GM19239 (cell line): Measurements from ENCODE around the gene SMAP1.
A peak's percentile ranks its signal among the peaks of the same experiment; 100 is the strongest.

ENCODE experiments used
- DNase-seq: peaks from one replicate; pipeline ENCODE4 v3.0.0; 2011; ENCODE audit warnings: low spot score; ENCODE audit not compliant: insufficient read length
- FAIRE-seq: peaks from 2 replicates; lab custom pipeline; 2011; peaks lifted over from hg19 to GRCh38; lab: Jason Lieb, UNC

Gene SMAP1

DNA sequence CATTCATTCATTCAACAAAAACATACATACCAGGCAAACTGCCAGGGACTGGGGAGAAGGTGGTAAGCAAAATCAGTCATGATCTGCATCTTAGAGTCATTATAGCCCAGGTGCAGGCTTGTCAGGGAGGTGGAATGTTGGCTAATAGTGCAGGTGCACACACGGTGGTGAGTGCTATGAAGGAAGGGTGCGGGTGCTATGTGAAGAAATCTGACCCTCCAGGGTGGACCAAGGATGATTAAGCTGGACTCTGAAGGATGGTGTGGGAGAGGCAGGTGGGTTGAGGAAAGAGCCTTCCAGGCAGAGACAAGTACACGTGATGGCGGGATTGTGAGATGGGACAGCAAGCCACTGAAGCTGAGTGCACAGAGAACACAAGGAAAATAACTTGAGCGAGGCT, 211.8 kb downstream of the SMAP1 start:
- DNase-seq (no peak), FAIRE-seq (no peak)

DNA sequence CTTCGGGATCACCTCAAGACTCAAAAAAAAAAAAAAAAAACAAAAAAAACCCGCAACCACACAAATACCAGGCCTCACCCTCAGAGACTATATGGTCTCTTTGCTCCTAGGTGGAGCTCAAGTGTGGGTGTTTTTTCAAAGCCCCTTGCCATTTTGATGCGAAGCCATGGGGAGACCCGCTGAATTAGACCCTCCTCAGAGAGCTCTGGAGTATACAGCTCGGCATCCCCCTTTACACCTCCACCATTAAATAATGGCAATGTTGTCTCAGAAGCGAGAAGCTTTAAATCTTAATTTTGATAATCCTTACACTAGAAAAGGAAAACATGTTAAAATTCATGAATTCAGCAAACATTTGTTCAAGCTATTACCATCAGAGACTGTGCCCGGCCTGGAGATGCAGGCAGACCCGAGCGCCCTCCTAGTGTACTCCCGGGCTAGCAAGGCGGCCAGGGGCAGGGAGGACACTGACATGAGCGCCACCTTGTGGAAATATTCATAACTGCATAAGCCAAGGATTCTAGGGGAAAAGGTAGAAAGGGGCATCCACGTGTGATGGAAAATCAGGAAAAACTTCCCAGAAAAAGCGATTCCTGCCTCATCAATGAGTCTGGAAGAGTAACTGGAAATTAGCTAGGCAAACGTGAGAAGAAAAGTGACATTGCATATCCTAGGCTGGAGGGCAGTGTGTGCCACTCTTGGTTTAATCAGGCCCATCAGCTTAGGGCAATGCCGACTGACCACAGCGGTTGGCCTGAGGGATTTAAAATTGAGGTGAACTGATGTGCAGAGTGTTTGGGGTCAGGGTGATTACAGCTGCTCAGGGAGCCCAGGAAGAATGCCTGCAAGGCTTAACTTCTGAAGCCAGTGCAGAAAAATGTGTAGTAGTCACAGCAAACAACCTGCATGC, 216.6 kb downstream of the SMAP1 start:
- FAIRE-seq = peak; percentile 96
- peak; percentile 53 for DNase-seq

DNA sequence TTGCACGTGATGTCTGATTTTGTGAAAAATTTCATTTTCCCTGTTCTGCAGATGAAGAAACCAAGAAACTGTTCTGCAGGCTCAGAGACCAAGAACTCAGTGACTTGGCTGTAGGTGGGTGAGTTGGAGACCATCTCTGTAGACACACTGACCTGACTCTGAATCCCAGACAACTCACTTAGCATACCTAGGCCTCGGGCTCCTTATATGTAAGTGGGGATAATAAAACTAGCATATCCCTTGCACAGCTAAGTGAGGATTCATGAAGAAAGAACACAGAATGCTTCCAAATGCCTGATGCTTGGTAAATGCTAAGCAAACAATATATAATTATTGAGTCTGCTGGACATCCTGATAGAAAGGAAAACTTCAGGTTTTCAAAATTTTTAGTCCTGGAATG, 218.4 kb downstream of the SMAP1 start:
- no peak for FAIRE-seq
- no peak for DNase-seq

DNA sequence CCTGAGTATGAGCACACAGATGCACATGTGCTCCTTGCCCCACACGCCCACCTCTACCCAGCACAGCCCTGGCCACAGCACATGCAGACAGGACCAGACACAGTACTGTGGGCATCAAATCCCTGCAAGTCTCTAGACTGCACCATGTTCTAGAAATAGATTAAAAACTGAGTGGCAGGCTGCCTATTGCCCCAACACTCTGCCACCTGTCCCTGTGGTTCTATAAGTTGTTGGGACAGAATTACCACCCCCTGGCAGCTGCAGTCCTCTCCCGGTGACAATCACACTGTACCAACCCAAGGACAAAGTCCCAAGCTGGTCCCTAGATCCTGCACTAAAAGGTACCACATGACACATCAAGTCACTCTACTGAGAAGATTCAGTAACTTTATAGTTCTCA, 219.0 kb downstream of the SMAP1 start:
- FAIRE-seq (no peak), DNase-seq (no peak)

DNA sequence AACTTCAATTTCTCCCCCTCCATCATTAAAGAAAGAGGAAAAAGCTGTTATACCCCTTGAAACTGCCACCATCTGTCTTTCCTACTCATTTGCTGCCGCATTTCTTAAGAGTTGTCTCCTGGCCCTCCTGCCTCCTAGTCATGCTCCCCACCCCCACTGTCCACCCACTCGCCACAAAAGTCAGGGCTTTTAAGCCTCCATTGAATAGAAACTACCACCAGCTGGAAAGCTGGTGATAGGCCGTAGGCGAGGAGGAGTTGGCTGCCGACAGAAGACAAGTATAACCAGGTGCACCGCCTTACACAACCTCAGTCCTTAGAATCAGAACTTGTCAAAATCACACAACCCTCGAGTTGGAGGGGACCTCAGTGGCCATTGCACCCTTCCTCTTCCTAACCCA, 221.6 kb downstream of the SMAP1 start:
- no peak for DNase-seq
- no peak for FAIRE-seq

DNA sequence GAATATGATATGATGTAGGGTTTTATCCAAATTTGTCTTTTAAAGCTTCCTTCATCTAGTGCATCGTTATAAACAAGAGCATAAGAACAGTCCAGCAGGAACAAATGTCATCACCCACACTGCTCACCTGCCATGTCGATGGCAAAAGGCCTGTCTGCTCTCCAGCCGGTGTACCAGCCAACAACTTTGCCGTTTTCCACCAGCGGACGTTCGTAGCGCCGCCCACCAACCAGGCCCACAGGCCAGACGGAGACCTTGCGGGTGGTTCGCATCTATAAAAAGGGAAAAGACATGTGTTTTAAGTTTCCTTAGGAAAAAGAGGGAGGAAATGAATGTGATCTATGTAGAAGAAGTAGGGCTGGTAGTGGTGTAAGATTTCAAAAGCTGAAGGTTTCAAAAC, 226.3 kb downstream of the SMAP1 start:
- no peak for FAIRE-seq
- no peak for DNase-seq

DNA sequence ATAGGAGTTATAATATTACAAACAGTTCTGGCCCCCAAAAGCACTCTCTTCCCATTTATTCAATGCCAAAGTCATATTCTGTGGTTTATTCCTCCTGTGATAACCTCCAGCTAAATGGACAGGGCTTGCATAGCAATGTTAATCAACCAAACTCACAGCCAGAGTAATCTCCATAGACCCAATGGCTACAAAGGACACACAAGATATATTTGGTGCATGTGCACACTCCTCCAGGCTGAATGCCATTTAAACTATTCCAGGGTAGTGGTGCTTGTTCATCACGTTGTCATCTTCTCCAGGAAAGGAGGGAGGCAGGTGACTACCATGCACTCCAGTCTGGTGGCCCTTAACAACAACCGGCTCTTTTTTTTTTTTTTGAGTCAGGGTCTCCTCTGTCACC, 232.4 kb downstream of the SMAP1 start:
- DNase-seq (no peak), FAIRE-seq (no peak)

DNA sequence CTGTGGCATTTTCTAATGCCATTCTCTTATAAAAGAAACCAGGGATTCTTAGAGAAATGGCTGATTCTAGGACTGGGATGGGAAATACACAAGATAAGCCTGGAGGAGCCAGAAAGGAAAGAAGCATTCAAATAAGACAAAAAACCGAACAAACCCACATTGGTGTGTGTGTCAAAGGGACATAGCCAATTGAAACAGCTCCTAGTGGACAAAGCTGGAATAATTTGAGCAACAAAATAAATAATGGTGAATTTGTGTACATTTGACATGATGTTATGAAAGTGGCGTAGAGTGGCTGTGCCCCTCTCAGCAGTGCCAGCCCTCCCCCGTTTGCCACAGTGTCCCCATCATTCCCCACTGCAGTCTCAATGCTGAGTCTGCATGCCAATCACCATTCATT, 233.6 kb downstream of the SMAP1 start:
- DNase-seq = no peak
- FAIRE-seq = no peak

DNA sequence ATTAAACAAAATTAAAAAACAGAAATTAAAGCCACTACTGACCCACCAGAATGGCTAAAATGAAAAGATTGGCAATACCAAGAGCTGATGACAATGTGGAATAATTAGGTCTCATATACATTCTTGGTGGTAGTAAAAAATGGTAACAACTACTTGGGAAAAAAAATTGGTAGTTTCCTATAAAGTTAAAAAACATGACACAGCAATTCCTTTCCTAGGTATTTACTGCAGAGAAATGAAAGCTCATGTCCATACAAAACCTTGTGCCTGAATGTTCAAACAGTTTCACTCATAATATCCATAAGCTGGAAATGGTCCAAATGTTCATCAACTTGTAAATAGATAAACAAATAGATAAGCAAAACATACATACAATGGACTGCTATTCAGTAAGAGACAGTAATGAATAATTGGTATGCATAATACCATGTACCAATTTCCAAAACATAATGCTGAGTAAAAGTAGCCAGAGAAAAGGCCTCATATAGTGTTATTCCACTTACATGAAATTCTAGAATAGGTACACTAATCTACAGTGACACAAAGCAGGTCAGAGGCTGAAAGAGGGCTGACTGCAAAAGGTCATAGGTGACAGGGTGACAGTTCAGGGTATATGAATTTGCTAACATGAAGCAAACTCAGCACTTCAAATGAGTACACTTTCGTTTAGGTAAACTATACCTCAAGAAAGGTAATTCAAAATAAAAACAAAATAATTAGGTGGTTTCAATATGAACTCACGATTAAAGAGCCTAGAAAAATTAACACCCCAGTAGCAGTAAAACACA, 236.2 kb downstream of the SMAP1 start:
- FAIRE-seq (no peak), DNase-seq (no peak)

DNA sequence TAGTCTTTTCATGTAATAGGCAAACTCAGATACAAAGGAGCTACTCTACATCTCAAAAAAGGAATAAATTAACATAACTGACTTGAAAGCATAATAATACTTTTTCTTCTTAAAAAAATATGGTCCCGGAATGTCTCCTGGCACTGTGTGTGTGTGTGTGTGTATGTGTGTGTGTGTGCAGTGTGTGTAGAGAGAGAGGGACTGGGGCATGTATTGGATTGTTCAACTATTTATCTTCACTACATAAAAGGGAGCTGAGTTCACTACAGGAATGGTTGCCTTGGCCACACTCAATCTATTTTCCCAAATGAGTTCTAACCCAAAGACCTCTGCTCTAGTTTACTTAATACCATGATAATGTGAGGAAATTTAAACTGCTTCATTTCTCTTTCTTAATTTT, 238.1 kb downstream of the SMAP1 start:
- no peak for FAIRE-seq
- DNase-seq = no peak
